ENCODE results near the gene CNIH2. TPM values are rescaled to one million over a fixed set of nuclear protein-coding genes. Genes with fewer than 3 reads are reported as not detected.

CNIH2 gene
- total and polyA plus RNA-seq, 4 donors = 1.1 to 3.4 (median 1.5) TPM

- H3K27ac ChIP-seq (ENCODE audit: low read depth in 1 of 2, low read length in 1 of 2) = no peak overlapping the region
- no peak overlapping the region for H3K9ac ChIP-seq (ENCODE audit: insufficient read depth in 1 of 2, low read length in 2 of 2)
- peaks cover 0 to 2% (median 0%) of the 10 kb centered on the region in 3 donors for H3K27me3 ChIP-seq (ENCODE audit: control insufficient read depth in 3 of 3, insufficient read depth in 3 of 3, low read length in 2 of 3)
- H3K9me3 ChIP-seq (ENCODE audit: control insufficient read depth in 4 of 4, insufficient read depth in 3 of 4, low read length in 3 of 4) = no peaks in the 10 kb centered on the region
- peak in 2 of 3 donors; percentile 36 to 45 for DNase-seq
- 5% methylated on average over 13 to 45 of the region's 45 CpGs for WGBS, 2 donors
- no peak for TF ChIP-seq CTCF (IDR thresholded peaks at IDR 0.05; ENCODE audit: control extremely low read depth, extremely low read depth)
- no peak for ATAC-seq (ENCODE audit: insufficient read depth, low FRiP score)
- peaks cover 0 to 34% (median 17%) of the 10 kb centered on the region in 4 donors for H3K36me3 ChIP-seq (ENCODE audit: control insufficient read depth in 4 of 4, insufficient read depth in 4 of 4, low read length in 4 of 4)
- H3K4me1 ChIP-seq (ENCODE audit: control insufficient read depth in 5 of 5, insufficient read depth in 5 of 5, low read length in 5 of 5) = peaks cover 0 to 8% (median 0%) of the 10 kb centered on the region in 5 donors
- no peak overlapping the region for H3K4me3 ChIP-seq
These were observed 552 bp downstream of the CNIH2 start for GRCh38 chr11:66278363-66279091.

- peaks cover 0 to 30% (median 10%) of the 10 kb centered on the region in 4 donors for H3K36me3 ChIP-seq (ENCODE audit: control insufficient read depth in 4 of 4, insufficient read depth in 4 of 4, low read length in 4 of 4)
- TF ChIP-seq CTCF (IDR thresholded peaks at IDR 0.05; ENCODE audit: control extremely low read depth, extremely low read depth) = no peak
- ATAC-seq (ENCODE audit: insufficient read depth, low FRiP score) (no peak), DNase-seq (no peak)
- peaks cover 0 to 8% (median 0%) of the 10 kb centered on the region in 5 donors for H3K4me1 ChIP-seq (ENCODE audit: control insufficient read depth in 5 of 5, insufficient read depth in 5 of 5, low read length in 5 of 5)
- WGBS, 2 donors = 74 to 76% methylated on average over 15 of the region's 15 CpGs
- peaks cover 0 to 2% (median 0%) of the 10 kb centered on the region in 3 donors for H3K27me3 ChIP-seq (ENCODE audit: control insufficient read depth in 3 of 3, insufficient read depth in 3 of 3, low read length in 2 of 3)
- no peak overlapping the region for H3K9ac ChIP-seq (ENCODE audit: insufficient read depth in 1 of 2, low read length in 2 of 2)
- no peaks in the 10 kb centered on the region for H3K9me3 ChIP-seq (ENCODE audit: control insufficient read depth in 4 of 4, insufficient read depth in 3 of 4, low read length in 3 of 4)
- no peak overlapping the region for H3K27ac ChIP-seq (ENCODE audit: low read depth in 1 of 2, low read length in 1 of 2)
- H3K4me3 ChIP-seq = no peak overlapping the region
These were observed 1.2 kb downstream of the CNIH2 start for GRCh38 chr11:66279092-66279734.

GRCh38 chr11:66280428-66280827, 2.5 kb downstream of the CNIH2 start:
- DNase-seq = peak in 1 of 3 donors; percentile 45

More at GRCh38 chr11:66280428-66280827, 2.5 kb downstream of the CNIH2 start:
- peaks cover 0 to 2% (median 0%) of the 10 kb centered on the region in 3 donors for H3K27me3 ChIP-seq (ENCODE audit: control insufficient read depth in 3 of 3, insufficient read depth in 3 of 3, low read length in 2 of 3)
- no peak for ATAC-seq (ENCODE audit: insufficient read depth, low FRiP score)
- H3K9ac ChIP-seq (ENCODE audit: insufficient read depth in 1 of 2, low read length in 2 of 2) = no peak overlapping the region
- no peak overlapping the region for H3K4me3 ChIP-seq
- no peak for TF ChIP-seq CTCF (IDR thresholded peaks at IDR 0.05; ENCODE audit: control extremely low read depth, extremely low read depth)
- H3K36me3 ChIP-seq (ENCODE audit: control insufficient read depth in 4 of 4, insufficient read depth in 4 of 4, low read length in 4 of 4) = peaks cover 0 to 27% (median 6%) of the 10 kb centered on the region in 4 donors
- WGBS, 2 donors = 78 to 89% methylated on average over 13 to 14 of the region's 14 CpGs
- no peaks in the 10 kb centered on the region for H3K9me3 ChIP-seq (ENCODE audit: control insufficient read depth in 4 of 4, insufficient read depth in 3 of 4, low read length in 3 of 4)
- no peak overlapping the region for H3K27ac ChIP-seq (ENCODE audit: low read depth in 1 of 2, low read length in 1 of 2)
- H3K4me1 ChIP-seq (ENCODE audit: control insufficient read depth in 5 of 5, insufficient read depth in 5 of 5, low read length in 5 of 5) = peaks cover 0 to 8% (median 0%) of the 10 kb centered on the region in 5 donors
